NB4 (cell line): Measurements from ENCODE around the gene NECAB2.

Experiments used
- DNase-seq: peaks from one replicate; pipeline ENCODE4 v3.0.0; 2010; ENCODE audit warnings: low read depth
- H3K4me3 ChIP-seq: one replicate; pipeline ENCODE4 v1.5.1; 2011; ENCODE audit warnings: mild to moderate bottlenecking, low read depth, low read length, moderate library complexity
- MAX ChIP-seq: IDR thresholded peaks from 2 replicates; pipeline ENCODE4 v1.6.1; 2011; ENCODE audit warnings: low read depth, low read length
- MYC ChIP-seq: IDR thresholded peaks from 2 replicates; pipeline ENCODE4 v1.6.1; 2011; ENCODE audit warnings: low read depth, low read length
- POLR2A ChIP-seq: IDR thresholded peaks from 2 replicates; pipeline ENCODE4 v1.6.1; 2011; ENCODE audit warnings: mild to moderate bottlenecking; ENCODE audit not compliant: insufficient read length; ENCODE audit errors: extremely low read depth
- TF ChIP-seq, protein P1 (sequence below): IDR thresholded peaks from one replicate; pipeline ENCODE4 v1.5.1; 2012; ENCODE audit warnings: low read depth, low read length

NECAB2 gene

GRCh38 chr16:83967838-83968305 lies at the start of gene NECAB2:
Gene NECAB2, plus strand, starts transcription at chr16:83968244. Its CDS starts 405 bp downstream, at chr16:83968649.
- H3K4me3 ChIP-seq: no peak within 1 kb of the TSS
- TF ChIP-seq MAX (no peak), POLR2A (no peak)
- TF ChIP-seq, protein P1, sequence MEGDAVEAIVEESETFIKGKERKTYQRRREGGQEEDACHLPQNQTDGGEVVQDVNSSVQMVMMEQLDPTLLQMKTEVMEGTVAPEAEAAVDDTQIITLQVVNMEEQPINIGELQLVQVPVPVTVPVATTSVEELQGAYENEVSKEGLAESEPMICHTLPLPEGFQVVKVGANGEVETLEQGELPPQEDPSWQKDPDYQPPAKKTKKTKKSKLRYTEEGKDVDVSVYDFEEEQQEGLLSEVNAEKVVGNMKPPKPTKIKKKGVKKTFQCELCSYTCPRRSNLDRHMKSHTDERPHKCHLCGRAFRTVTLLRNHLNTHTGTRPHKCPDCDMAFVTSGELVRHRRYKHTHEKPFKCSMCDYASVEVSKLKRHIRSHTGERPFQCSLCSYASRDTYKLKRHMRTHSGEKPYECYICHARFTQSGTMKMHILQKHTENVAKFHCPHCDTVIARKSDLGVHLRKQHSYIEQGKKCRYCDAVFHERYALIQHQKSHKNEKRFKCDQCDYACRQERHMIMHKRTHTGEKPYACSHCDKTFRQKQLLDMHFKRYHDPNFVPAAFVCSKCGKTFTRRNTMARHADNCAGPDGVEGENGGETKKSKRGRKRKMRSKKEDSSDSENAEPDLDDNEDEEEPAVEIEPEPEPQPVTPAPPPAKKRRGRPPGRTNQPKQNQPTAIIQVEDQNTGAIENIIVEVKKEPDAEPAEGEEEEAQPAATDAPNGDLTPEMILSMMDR: peak; percentile 17
- DNase-seq: peak; percentile 45

GRCh38 chr16:83920894-83921491 lies 47.1 kb upstream of the NECAB2 start:
- TF ChIP-seq MYC (no peak), MAX (no peak), POLR2A (no peak)
- TF ChIP-seq, protein P1: no peak
- no peak overlapping the region for H3K4me3 ChIP-seq
- DNase-seq: no peak

- no peak overlapping the region for H3K4me3 ChIP-seq
- TF ChIP-seq, protein P1: no peak
- TF ChIP-seq MAX (no peak), POLR2A (no peak), MYC (no peak)
- DNase-seq: no peak
Observed at GRCh38 chr16:83923581-83924365, 44.3 kb upstream of the NECAB2 start.

- no peak for DNase-seq
Observed at GRCh38 chr16:83924686-83925085, 43.4 kb upstream of the NECAB2 start.

DNA sequence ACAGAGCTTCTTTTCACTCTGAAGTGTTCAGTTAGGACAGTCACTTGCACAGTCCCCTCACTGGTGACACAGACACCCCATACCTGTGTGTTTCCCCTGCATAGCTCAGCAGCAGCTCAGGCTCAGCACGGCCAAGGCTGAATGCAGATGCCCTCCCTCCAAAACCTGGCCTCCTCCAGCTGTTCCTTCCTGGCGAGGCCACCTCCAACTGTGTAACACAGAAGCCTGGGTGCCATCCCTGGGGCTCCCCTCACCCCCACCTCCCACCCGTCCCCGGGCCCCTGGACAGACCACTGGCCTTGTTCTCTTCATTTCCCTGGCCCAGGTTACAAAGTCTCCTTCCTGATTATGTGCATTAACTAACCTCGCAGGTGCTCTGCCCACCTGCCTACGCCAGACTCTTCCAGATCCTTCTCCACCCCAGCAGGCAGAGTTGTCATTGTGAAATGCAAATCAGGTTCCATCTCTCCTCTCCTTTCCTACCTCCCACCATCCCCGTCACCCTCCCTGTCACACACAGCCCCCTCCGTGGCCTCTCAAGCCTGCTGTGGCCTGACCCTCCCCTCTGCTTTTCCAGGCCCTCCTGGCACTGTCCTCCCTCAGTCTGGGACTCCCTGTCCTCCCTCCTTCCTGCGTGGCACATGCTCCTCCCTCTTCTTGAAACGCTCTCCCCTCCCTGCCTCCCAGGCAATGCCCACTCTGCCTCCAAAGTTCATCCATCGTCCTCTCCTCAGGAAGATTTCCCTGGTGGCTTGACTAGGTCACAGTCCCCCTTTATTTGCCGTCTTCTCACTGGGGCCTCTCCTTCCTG lies 42.7 kb upstream of the NECAB2 start:
- TF ChIP-seq MYC: no peak
- TF ChIP-seq, protein P1: no peak
- TF ChIP-seq MAX: no peak
- TF ChIP-seq POLR2A: no peak
- no peak for DNase-seq
- H3K4me3 ChIP-seq: no peak overlapping the region

More at GRCh38 chr16:83924686-83925085, 43.4 kb upstream of the NECAB2 start:
- no peak for TF ChIP-seq MAX
- TF ChIP-seq, protein P1: no peak
- TF ChIP-seq MYC: no peak
- no peak for TF ChIP-seq POLR2A
- H3K4me3 ChIP-seq: no peak overlapping the region
